T-cell (primary cell): ENCODE measurements around the gene ADRA2A. TPM values are rescaled to one million over a fixed set of nuclear protein-coding genes. Genes with fewer than 3 reads are reported as not detected.

ENCODE experiments used
- ATAC-seq, 4 experiments: fragments of 200-7000 bp in 3 of 4; fragments of 150-1000 bp in 1 of 4; cut with Tn5 transposase; replicated peaks in 1 of 4; 1 replicate in 3 of 4; 2 replicates in 1 of 4; pipeline ENCODE4 v1.10.0; 2021; ENCODE audit warnings: moderate library complexity in 3 of 4, mild to moderate bottlenecking in 2 of 4, moderate number of reproducible peaks in 1 of 4
- CTCF ChIA-PET, 2 donors: fragments of 300-600 bp; sonication (Branson Sonifier 250); formaldehyde crosslinking; loops; one replicate each; lab custom pipeline; 2022; ENCODE audit warnings: antibody characterized with exemption in 2 of 2; lab: Charles Lee
- POLR2A ChIA-PET, 2 donors: fragments of 300-600 bp; sonication (Branson Sonifier 250); formaldehyde crosslinking; loops; one replicate each; lab custom pipeline; 2022; ENCODE audit warnings: antibody characterized with exemption in 2 of 2; lab: Charles Lee
- DNase-seq, 35 experiments: peaks; one replicate each; pipeline versions ENCODE4 v3.0.0 to v3.0.0-alpha.2; 2013 to 2023
- H3K27ac ChIP-seq: one replicate; pipeline ENCODE4 v1.5.1; 2013; ENCODE audit warnings: low read length
- H3K27me3 ChIP-seq, 2 experiments: replicated peaks in 1 of 2; 1 replicate in 1 of 2; 2 replicates in 1 of 2; pipeline versions ENCODE4 v1.6.1 to v1.7.0; 2013; ENCODE audit warnings: low read length in 1 of 2, mixed read lengths in 1 of 2; ENCODE audit not compliant: control insufficient read depth in 2 of 2, insufficient read depth in 2 of 2; ENCODE audit errors: extremely low read depth in 1 of 2
- H3K36me3 ChIP-seq, 2 donors: 1 replicate in 1 of 2; 2 replicates in 1 of 2; pipeline versions ENCODE4 v1.6.1 to v1.7.0; 2013; ENCODE audit warnings: low read length in 1 of 2; ENCODE audit not compliant: control insufficient read depth in 2 of 2, insufficient read depth in 1 of 2; ENCODE audit errors: extremely low read depth in 1 of 2
- H3K4me1 ChIP-seq, 2 experiments: 1 replicate in 1 of 2; 2 replicates in 1 of 2; pipeline versions ENCODE4 v1.6.1 to v1.7.0; 2013; ENCODE audit warnings: low read length in 2 of 2, mixed read lengths in 1 of 2; ENCODE audit not compliant: insufficient read depth in 2 of 2, control insufficient read depth in 1 of 2; ENCODE audit errors: extremely low read depth in 1 of 2
- H3K4me3 ChIP-seq, 2 donors: 1 replicate in 1 of 2; 2 replicates in 1 of 2; pipeline versions ENCODE4 v1.5.1 to v1.7.0; 2013; ENCODE audit warnings: mild to moderate bottlenecking in 2 of 2, low read length in 1 of 2, moderate library complexity in 1 of 2; ENCODE audit not compliant: control insufficient read depth in 1 of 2; ENCODE audit errors: extremely low read depth in 1 of 2
- H3K9me3 ChIP-seq: 2 replicates; pipeline ENCODE4 v1.7.0; 2013
- H3K27ac Mint-ChIP-seq, 2 donors: one replicate each; pipeline ENCODE4 v1.8.0; 2020 to 2021; ENCODE audit warnings: mild to moderate bottlenecking in 2 of 2, mixed read lengths in 2 of 2
- H3K27me3 Mint-ChIP-seq, 2 donors: one replicate each; pipeline ENCODE4 v1.8.0; 2021 to 2022; ENCODE audit warnings: mixed read lengths in 2 of 2
- H3K36me3 Mint-ChIP-seq: one replicate; pipeline ENCODE4 v1.8.0; 2021; ENCODE audit warnings: mixed read lengths
- H3K4me1 Mint-ChIP-seq, 3 donors: one replicate each; pipeline ENCODE4 v1.8.0; 2020 to 2022; ENCODE audit warnings: mixed read lengths in 3 of 3, mild to moderate bottlenecking in 1 of 3
- H3K4me3 Mint-ChIP-seq, 3 donors: one replicate each; pipeline ENCODE4 v1.8.0; 2020 to 2022; ENCODE audit warnings: mild to moderate bottlenecking in 3 of 3, mixed read lengths in 3 of 3, moderate library complexity in 3 of 3
- H3K9me3 Mint-ChIP-seq, 3 donors: one replicate each; pipeline ENCODE4 v1.8.0; 2020 to 2022; ENCODE audit warnings: mixed read lengths in 3 of 3
- WGBS: methylation state at CpG from one replicate; pipeline ENCODE4 v1.1.5; 2013; ENCODE audit warnings: missing lambda C conversion rate; ENCODE audit not compliant: insufficient coverage; 5-methylcytosine and 5-hydroxymethylcytosine counted together
- total RNA-seq, 35 experiments: library from RNA in 6 of 35; stranded (reverse) in 6 of 35; fragments of 120-200 nt in 1 of 35; gene quantifications; one replicate each; pipeline versions ENCODE4 v1.2.1 to v1.2.4 and lab custom pipeline; 2013 to 2026

Gene ADRA2A
- total RNA-seq, 5 donors from 2014 or later (not counting 1 experiment from before 2014, with no cell fraction given), result 0.09 to 0.26 (median 0.12) TPM

- WGBS, result 95% methylated on average over 6 of the region's 8 CpGs
- H3K9me3 ChIP-seq, result no peaks in the 10 kb centered on the region
- no peak overlapping the region for H3K4me3 Mint-ChIP-seq
- H3K4me3 ChIP-seq, result no peak overlapping the region
- H3K27me3 Mint-ChIP-seq, result no peaks in the 10 kb centered on the region
- peaks cover 0 to 4% of the 10 kb centered on the region in 2 experiments for H3K4me1 ChIP-seq
- H3K27ac ChIP-seq, result no peak overlapping the region
- peaks cover 13 to 16% (median 14%) of the 10 kb centered on the region in 3 donors for H3K4me1 Mint-ChIP-seq
- H3K36me3 Mint-ChIP-seq, result no peaks in the 10 kb centered on the region
- ATAC-seq (no peak), DNase-seq (no peak)
- ChIA-PET POLR2A (no interaction called here), CTCF (no interaction called here)
- H3K9me3 Mint-ChIP-seq, result no peaks in the 10 kb centered on the region
- no peak overlapping the region for H3K27ac Mint-ChIP-seq
- no peaks in the 10 kb centered on the region for H3K36me3 ChIP-seq
- peaks cover 0 to 4% of the 10 kb centered on the region in 2 experiments for H3K27me3 ChIP-seq
These were observed 36.6 kb downstream of the ADRA2A start for GRCh38 chr10:111113238-111113960.

DNA sequence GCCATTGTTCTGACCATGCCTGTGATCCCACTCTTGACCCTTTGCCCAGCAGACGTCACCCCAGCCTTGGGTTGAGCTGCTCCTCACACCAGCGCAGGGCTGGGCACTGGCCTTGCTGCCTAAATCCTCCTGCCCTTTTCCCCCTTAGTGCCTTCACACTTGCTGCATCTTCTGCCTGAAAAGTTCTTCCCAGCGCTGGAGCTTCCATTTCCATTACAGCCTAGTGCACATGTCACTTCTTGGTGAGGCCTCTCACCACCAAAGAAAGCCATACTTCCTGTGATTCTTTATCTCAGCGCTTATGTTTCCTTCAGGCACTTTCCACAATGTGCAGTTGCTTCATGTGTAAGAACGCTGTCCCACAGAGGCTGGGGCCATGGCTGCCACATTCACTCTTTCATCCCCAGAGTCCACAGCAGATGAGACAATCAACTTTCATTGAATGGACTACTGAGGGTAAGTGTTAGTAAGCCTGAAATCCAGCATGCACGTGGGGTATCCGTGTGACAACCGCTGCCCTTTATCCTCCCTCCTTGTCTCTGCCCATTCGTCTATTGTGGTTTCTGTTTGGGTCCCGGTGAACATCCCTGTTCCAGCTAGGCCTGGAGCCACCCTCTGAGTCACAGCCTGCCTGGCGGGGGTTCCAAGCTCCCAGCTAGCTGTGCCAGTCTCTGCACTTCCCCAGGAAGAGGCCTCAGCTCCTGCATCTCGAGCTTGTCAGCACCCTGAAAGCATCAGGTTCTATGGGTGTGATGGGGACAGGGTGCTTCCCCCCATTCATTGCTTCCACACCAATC is 37.3 kb downstream of the ADRA2A start:
- Histone ChIP-seq H3K27me3 (peaks cover 0 to 4% of the 10 kb centered on the region in 2 experiments), H3K36me3 (no peaks in the 10 kb centered on the region), H3K4me3 (no peak overlapping the region), H3K27ac (no peak overlapping the region), H3K4me1 (peaks cover 0 to 4% of the 10 kb centered on the region in 2 experiments), H3K9me3 (no peaks in the 10 kb centered on the region)
- no peak for ATAC-seq
- H3K27me3 Mint-ChIP-seq, result no peaks in the 10 kb centered on the region
- no peak for DNase-seq
- H3K4me1 Mint-ChIP-seq, result peaks cover 13 to 16% (median 14%) of the 10 kb centered on the region in 3 donors
- 49% methylated on average over 10 of the region's 12 CpGs for WGBS
- CTCF ChIA-PET, result no interaction called here
- POLR2A ChIA-PET, result no interaction called here
- H3K36me3 Mint-ChIP-seq, result no peaks in the 10 kb centered on the region
- H3K4me3 Mint-ChIP-seq, result no peak overlapping the region
- H3K9me3 Mint-ChIP-seq, result no peaks in the 10 kb centered on the region
- no peak overlapping the region for H3K27ac Mint-ChIP-seq

DNA sequence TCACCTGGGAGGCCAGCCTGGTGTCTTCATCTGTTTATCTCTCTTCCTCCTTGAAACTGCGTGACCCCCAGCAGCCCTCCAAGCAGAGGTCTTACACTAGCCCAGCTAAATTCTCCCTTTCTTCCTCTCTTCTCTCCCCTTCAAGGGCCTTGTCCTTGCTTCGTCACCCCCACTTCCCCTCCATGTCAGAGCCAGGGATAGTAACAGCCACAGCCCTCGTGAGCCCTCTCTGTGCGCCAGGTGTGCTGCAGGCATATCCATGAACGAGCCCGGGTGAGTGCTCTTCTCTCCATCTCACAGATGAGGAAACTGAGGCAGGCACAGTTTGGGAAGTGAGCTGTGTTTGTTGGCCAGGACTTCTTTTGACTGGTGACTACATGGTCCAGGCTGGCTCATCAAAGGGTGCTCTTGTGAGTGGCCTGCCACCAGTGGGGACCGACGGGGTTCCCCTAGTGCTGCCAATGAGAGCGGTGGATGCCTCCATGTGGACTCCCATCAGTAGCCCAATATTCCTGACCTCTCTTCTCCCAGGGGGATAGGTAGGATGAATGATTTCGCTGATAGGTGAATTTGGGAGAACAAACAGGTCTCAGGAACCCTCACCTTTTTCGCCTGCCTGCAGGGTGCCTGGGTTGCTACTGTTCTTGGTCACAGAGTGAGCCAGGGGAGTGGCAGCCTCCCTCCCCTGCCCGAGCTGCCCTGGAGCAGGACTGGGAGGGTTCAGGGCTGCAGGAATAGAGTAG is 38.1 kb downstream of the ADRA2A start:
- no peaks in the 10 kb centered on the region for H3K9me3 ChIP-seq
- peaks cover 0 to 4% of the 10 kb centered on the region in 2 experiments for H3K4me1 ChIP-seq
- DNase-seq (no peak), ATAC-seq (no peak)
- 81% methylated on average over 2 of the region's 12 CpGs for WGBS
- H3K36me3 Mint-ChIP-seq, result no peaks in the 10 kb centered on the region
- H3K27me3 Mint-ChIP-seq, result no peaks in the 10 kb centered on the region
- no peak overlapping the region for H3K27ac ChIP-seq
- POLR2A ChIA-PET, result no interaction called here
- H3K9me3 Mint-ChIP-seq, result no peaks in the 10 kb centered on the region
- no peak overlapping the region for H3K4me3 ChIP-seq
- H3K27me3 ChIP-seq, result peaks cover 0 to 4% of the 10 kb centered on the region in 2 experiments
- H3K27ac Mint-ChIP-seq, result no peak overlapping the region
- H3K4me1 Mint-ChIP-seq, result peaks cover 13 to 16% (median 14%) of the 10 kb centered on the region in 3 donors
- no peaks in the 10 kb centered on the region for H3K36me3 ChIP-seq
- no peak overlapping the region for H3K4me3 Mint-ChIP-seq
- CTCF ChIA-PET, result no interaction called here

DNA sequence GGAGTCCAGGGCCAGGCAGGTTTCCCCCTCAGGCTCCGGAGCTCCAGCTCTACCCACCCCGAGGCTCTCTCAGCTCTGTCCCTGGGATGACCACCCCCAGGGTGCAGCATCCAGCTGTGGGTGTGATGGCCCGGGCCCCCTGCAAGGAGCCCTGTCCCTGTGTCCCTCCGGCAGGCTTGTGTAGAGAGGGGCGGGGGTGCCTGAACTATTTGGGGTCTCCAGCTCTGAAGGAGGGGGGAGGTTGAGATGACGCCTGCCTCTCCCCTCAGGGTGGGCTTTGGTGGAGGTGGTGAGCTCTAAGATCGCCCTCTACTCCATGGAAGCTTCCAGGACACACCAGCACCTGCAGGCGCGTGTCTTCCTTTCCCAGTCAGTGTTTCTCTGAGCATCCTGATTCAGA is 39.4 kb downstream of the ADRA2A start:
- H3K4me3 Mint-ChIP-seq, result no peak overlapping the region
- no peaks in the 10 kb centered on the region for H3K9me3 ChIP-seq
- peaks cover 0 to 4% of the 10 kb centered on the region in 2 donors for H3K27me3 Mint-ChIP-seq
- ATAC-seq, result no peak
- no peak overlapping the region for H3K27ac Mint-ChIP-seq
- no peak for DNase-seq
- no peak overlapping the region for H3K27ac ChIP-seq
- peaks cover 0 to 4% of the 10 kb centered on the region in 2 experiments for H3K27me3 ChIP-seq
- no peak overlapping the region for H3K4me3 ChIP-seq
- H3K4me1 Mint-ChIP-seq, result peaks cover 13 to 16% (median 14%) of the 10 kb centered on the region in 3 donors
- H3K9me3 Mint-ChIP-seq, result no peaks in the 10 kb centered on the region
- ChIA-PET POLR2A (no interaction called here), CTCF (no interaction called here)
- H3K36me3 ChIP-seq, result no peaks in the 10 kb centered on the region
- H3K36me3 Mint-ChIP-seq, result no peaks in the 10 kb centered on the region
- peaks cover 0 to 4% of the 10 kb centered on the region in 2 experiments for H3K4me1 ChIP-seq
- WGBS, result 100% methylated on average over 3 of the region's 9 CpGs

- ChIA-PET POLR2A (no interaction called here), CTCF (no interaction called here)
- WGBS, result 85% methylated on average over 12 of the region's 16 CpGs
- H3K36me3 Mint-ChIP-seq, result no peaks in the 10 kb centered on the region
- H3K4me1 Mint-ChIP-seq, result peaks cover 13 to 16% (median 14%) of the 10 kb centered on the region in 3 donors
- Histone ChIP-seq H3K27ac (no peak overlapping the region), H3K36me3 (no peaks in the 10 kb centered on the region), H3K27me3 (peaks cover 0 to 4% of the 10 kb centered on the region in 2 experiments), H3K4me3 (no peak overlapping the region), H3K9me3 (no peaks in the 10 kb centered on the region), H3K4me1 (peaks cover 0 to 4% of the 10 kb centered on the region in 2 experiments)
- H3K4me3 Mint-ChIP-seq, result no peak overlapping the region
- no peak for DNase-seq
- no peak overlapping the region for H3K27ac Mint-ChIP-seq
- peaks cover 0 to 10% of the 10 kb centered on the region in 2 donors for H3K27me3 Mint-ChIP-seq
- no peak for ATAC-seq
- no peaks in the 10 kb centered on the region for H3K9me3 Mint-ChIP-seq
These were observed 40.1 kb downstream of the ADRA2A start for GRCh38 chr10:111116762-111117445.
